ENCODE measurements around the gene JAM3. TPM values are rescaled to one million over a fixed set of nuclear protein-coding genes. Genes with fewer than 3 reads are reported as not detected.
A peak's percentile ranks its signal among the peaks of the same experiment; 100 is the strongest.

The JAM3 gene
- total RNA-seq, 2 donors from 2014 or later, result 9.6 to 13.2 TPM

- H3K36me3 ChIP-seq (replicated peaks in 1 of 2; ENCODE audit: insufficient read depth in 1 of 2, low read depth in 2 of 2), result peaks cover 0 to 4% of the 10 kb centered on the region in 2 donors
- no peak overlapping the region for H3K27ac ChIP-seq
- WGBS, 2 donors, result 53 to 70% methylated on average over 6 to 9 of the region's 9 CpGs
- peak in 1 of 4 donors; percentile 17 for DNase-seq
- intact Hi-C loops (cut with DNase I), result no loop called here
- H3K9me3 ChIP-seq, result no peaks in the 10 kb centered on the region
- ATAC-seq, result no peak
- H3K27me3 ChIP-seq, result no peaks in the 10 kb centered on the region
- no peaks in the 10 kb centered on the region for H3K4me1 ChIP-seq
- no peak overlapping the region for H3K4me3 ChIP-seq
- no peak for TF ChIP-seq CTCF (IDR thresholded peaks at IDR 0.05)
- no peak for TF ChIP-seq POLR2A (IDR thresholded peaks at IDR 0.05)
Measured at GRCh38 chr11:134152696-134153095, 83.8 kb downstream of the JAM3 start.

GRCh38 chr11:134153147-134153905 is 84.5 kb downstream of the JAM3 start:
- intact Hi-C loops (cut with DNase I), result no loop called here
- Histone ChIP-seq H3K4me1 (no peaks in the 10 kb centered on the region), H3K27me3 (no peaks in the 10 kb centered on the region), H3K9me3 (no peaks in the 10 kb centered on the region), H3K4me3 (no peak overlapping the region), H3K36me3 (replicated peaks in 1 of 2; ENCODE audit: insufficient read depth in 1 of 2, low read depth in 2 of 2) (peaks cover 0 to 4% of the 10 kb centered on the region in 2 donors), H3K27ac (no peak overlapping the region)
- no peak for DNase-seq
- WGBS, 2 donors, result 93 to 94% methylated on average over 30 of the region's 30 CpGs
- TF ChIP-seq CTCF (IDR thresholded peaks at IDR 0.05) (no peak), POLR2A (IDR thresholded peaks at IDR 0.05) (no peak)
- ATAC-seq, result no peak

- no peak for DNase-seq
- Histone ChIP-seq H3K9me3 (no peaks in the 10 kb centered on the region), H3K36me3 (replicated peaks in 1 of 2; ENCODE audit: insufficient read depth in 1 of 2, low read depth in 2 of 2) (peaks cover 0 to 9% of the 10 kb centered on the region in 2 donors), H3K27me3 (no peaks in the 10 kb centered on the region), H3K4me3 (no peak overlapping the region), H3K27ac (no peak overlapping the region), H3K4me1 (no peaks in the 10 kb centered on the region)
- TF ChIP-seq CTCF (IDR thresholded peaks at IDR 0.05) (no peak), POLR2A (IDR thresholded peaks at IDR 0.05) (no peak)
- WGBS, 2 donors, result 92 to 93% methylated on average over 7 of the region's 11 CpGs
- intact Hi-C loops (cut with DNase I), result no loop called here
- no peak for ATAC-seq
Measured at GRCh38 chr11:134154441-134154840, 85.6 kb downstream of the JAM3 start.

GRCh38 chr11:134155456-134155855 is 86.6 kb downstream of the JAM3 start:
- H3K36me3 ChIP-seq (replicated peaks in 1 of 2; ENCODE audit: insufficient read depth in 1 of 2, low read depth in 2 of 2), result peaks cover 0 to 9% of the 10 kb centered on the region in 2 donors
- ATAC-seq (no peak), DNase-seq (no peak)
- H3K27ac ChIP-seq, result no peak overlapping the region
- TF ChIP-seq POLR2A (IDR thresholded peaks at IDR 0.05) (no peak), CTCF (IDR thresholded peaks at IDR 0.05) (no peak)
- H3K9me3 ChIP-seq, result no peaks in the 10 kb centered on the region
- no peak overlapping the region for H3K4me3 ChIP-seq
- H3K27me3 ChIP-seq, result no peaks in the 10 kb centered on the region
- H3K4me1 ChIP-seq, result no peaks in the 10 kb centered on the region
- intact Hi-C loops (cut with DNase I), result no loop called here
- 93 to 94% methylated on average over 12 to 16 of the region's 16 CpGs for WGBS, 2 donors
